H1 (cell line): Measurements from ENCODE around the gene STARD13. TPM values are rescaled to one million over a fixed set of nuclear protein-coding genes. Genes with fewer than 3 reads are reported as not detected.

ENCODE experiments used
- polyA plus RNA-seq, 7 experiments: library from polyadenylated mRNA; depleted of rRNA in 3 of 7; stranded (reverse) in 5 of 7; unstranded in 2 of 7; fragments of >200 nt in 5 of 7; fragments of 200-250 nt in 2 of 7; gene quantifications; 1 replicate in 5 of 7; 2 replicates in 1 of 7; 4 replicates in 1 of 7; pipeline versions ENCODE4 v1.2.1 to v1.2.3, GENCODE V29; 2011 to 2013; ENCODE audit warnings: missing spikeins in 2 of 7, mixed read lengths in 2 of 7
- total RNA-seq: library from RNA; stranded (reverse); fragmentation: NEBNext Ultra II Directional; extraction: Animal tissue kit (Norgen Biotek cat#: 25700); gene quantifications from 2 replicates; pipeline ENCODE4 v1.2.1, GENCODE V29; 2021
- TF ChIP-seq, protein P1 (sequence below): fragments of 300-600 bp; sonication (generic); IDR thresholded peaks from 2 replicates; pipeline ENCODE4 v1.7.1; 2012; ENCODE audit warnings: low read length, moderate library complexity, mild to moderate bottlenecking, inconsistent platforms; ENCODE audit not compliant: insufficient replicate concordance

STARD13 gene
- total and polyA plus RNA-seq, 2 of the 8 experiments (the other 6 are each of a cell fraction or from before 2014, with no cell fraction given): 0.82 to 2.9 TPM

DNA sequence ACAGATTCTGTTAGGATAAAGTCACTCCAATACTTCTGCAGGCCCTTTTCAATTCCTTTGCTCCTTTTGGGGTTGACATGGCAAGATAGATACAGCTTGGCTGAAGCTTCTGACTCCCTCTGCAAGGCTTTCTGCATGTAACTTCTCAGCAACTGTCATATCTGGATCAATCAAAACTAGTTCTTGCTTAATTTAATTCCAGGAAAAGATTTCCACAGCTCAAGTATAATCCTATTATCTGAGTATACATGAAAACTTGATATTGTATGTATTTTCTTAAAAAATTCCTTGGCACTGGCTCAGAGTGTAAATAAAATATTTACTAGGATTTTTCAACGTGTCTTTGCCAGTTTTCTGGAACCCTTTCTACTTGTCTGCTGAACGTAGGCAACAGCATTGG, 109.6 kb downstream of the STARD13 start (continued):
- TF ChIP-seq, protein P1, sequence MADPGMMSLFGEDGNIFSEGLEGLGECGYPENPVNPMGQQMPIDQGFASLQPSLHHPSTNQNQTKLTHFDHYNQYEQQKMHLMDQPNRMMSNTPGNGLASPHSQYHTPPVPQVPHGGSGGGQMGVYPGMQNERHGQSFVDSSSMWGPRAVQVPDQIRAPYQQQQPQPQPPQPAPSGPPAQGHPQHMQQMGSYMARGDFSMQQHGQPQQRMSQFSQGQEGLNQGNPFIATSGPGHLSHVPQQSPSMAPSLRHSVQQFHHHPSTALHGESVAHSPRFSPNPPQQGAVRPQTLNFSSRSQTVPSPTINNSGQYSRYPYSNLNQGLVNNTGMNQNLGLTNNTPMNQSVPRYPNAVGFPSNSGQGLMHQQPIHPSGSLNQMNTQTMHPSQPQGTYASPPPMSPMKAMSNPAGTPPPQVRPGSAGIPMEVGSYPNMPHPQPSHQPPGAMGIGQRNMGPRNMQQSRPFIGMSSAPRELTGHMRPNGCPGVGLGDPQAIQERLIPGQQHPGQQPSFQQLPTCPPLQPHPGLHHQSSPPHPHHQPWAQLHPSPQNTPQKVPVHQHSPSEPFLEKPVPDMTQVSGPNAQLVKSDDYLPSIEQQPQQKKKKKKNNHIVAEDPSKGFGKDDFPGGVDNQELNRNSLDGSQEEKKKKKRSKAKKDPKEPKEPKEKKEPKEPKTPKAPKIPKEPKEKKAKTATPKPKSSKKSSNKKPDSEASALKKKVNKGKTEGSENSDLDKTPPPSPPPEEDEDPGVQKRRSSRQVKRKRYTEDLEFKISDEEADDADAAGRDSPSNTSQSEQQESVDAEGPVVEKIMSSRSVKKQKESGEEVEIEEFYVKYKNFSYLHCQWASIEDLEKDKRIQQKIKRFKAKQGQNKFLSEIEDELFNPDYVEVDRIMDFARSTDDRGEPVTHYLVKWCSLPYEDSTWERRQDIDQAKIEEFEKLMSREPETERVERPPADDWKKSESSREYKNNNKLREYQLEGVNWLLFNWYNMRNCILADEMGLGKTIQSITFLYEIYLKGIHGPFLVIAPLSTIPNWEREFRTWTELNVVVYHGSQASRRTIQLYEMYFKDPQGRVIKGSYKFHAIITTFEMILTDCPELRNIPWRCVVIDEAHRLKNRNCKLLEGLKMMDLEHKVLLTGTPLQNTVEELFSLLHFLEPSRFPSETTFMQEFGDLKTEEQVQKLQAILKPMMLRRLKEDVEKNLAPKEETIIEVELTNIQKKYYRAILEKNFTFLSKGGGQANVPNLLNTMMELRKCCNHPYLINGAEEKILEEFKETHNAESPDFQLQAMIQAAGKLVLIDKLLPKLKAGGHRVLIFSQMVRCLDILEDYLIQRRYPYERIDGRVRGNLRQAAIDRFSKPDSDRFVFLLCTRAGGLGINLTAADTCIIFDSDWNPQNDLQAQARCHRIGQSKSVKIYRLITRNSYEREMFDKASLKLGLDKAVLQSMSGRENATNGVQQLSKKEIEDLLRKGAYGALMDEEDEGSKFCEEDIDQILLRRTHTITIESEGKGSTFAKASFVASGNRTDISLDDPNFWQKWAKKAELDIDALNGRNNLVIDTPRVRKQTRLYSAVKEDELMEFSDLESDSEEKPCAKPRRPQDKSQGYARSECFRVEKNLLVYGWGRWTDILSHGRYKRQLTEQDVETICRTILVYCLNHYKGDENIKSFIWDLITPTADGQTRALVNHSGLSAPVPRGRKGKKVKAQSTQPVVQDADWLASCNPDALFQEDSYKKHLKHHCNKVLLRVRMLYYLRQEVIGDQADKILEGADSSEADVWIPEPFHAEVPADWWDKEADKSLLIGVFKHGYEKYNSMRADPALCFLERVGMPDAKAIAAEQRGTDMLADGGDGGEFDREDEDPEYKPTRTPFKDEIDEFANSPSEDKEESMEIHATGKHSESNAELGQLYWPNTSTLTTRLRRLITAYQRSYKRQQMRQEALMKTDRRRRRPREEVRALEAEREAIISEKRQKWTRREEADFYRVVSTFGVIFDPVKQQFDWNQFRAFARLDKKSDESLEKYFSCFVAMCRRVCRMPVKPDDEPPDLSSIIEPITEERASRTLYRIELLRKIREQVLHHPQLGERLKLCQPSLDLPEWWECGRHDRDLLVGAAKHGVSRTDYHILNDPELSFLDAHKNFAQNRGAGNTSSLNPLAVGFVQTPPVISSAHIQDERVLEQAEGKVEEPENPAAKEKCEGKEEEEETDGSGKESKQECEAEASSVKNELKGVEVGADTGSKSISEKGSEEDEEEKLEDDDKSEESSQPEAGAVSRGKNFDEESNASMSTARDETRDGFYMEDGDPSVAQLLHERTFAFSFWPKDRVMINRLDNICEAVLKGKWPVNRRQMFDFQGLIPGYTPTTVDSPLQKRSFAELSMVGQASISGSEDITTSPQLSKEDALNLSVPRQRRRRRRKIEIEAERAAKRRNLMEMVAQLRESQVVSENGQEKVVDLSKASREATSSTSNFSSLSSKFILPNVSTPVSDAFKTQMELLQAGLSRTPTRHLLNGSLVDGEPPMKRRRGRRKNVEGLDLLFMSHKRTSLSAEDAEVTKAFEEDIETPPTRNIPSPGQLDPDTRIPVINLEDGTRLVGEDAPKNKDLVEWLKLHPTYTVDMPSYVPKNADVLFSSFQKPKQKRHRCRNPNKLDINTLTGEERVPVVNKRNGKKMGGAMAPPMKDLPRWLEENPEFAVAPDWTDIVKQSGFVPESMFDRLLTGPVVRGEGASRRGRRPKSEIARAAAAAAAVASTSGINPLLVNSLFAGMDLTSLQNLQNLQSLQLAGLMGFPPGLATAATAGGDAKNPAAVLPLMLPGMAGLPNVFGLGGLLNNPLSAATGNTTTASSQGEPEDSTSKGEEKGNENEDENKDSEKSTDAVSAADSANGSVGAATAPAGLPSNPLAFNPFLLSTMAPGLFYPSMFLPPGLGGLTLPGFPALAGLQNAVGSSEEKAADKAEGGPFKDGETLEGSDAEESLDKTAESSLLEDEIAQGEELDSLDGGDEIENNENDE: no peak
